Smooth muscle cell (in vitro differentiated cells): Measurements from ENCODE around the gene RNF38. TPM values are rescaled to one million over a fixed set of nuclear protein-coding genes. Genes with fewer than 3 reads are reported as not detected.
"Not testable (repeated sequence)": the region's sequence is repeated elsewhere in the genome, so short reads cannot be mapped to it uniquely, and the experiment has no call there.

Source experiments
- DNase-seq: peaks from one replicate; lab custom pipeline; 2025; ENCODE audit not compliant: unreplicated experiment; lab: John Stamatoyannopoulos, UW
- H2AFZ ChIP-seq: fragments of 200-600 bp; sonication (generic); 2 replicates; pipeline ENCODE4 v1.6.0; 2016; ENCODE audit warnings: antibody characterized with exemption, low read depth, mild to moderate bottlenecking
- H3F3A ChIP-seq: fragments of 200-600 bp; sonication (generic); 2 replicates; pipeline ENCODE4 v1.6.0; 2017; ENCODE audit warnings: antibody characterized with exemption, low read depth
- H3K27ac ChIP-seq: fragments of 200-600 bp; sonication (generic); 2 replicates; pipeline ENCODE4 v1.5.1; 2016; ENCODE audit warnings: low read depth, mild to moderate bottlenecking
- H3K27me3 ChIP-seq: fragments of 200-600 bp; sonication (generic); 2 replicates; pipeline ENCODE4 v1.6.1; 2016; ENCODE audit warnings: low read depth, mild to moderate bottlenecking
- H3K36me3 ChIP-seq: fragments of 200-600 bp; sonication (generic); 2 replicates; pipeline ENCODE4 v1.5.1; 2016; ENCODE audit warnings: low read depth
- H3K4me1 ChIP-seq: fragments of 200-600 bp; sonication (generic); 2 replicates; pipeline ENCODE4 v1.5.1; 2016; ENCODE audit warnings: low read depth
- H3K4me2 ChIP-seq: fragments of 200-600 bp; sonication (generic); 2 replicates; pipeline ENCODE4 v1.6.0; 2016; ENCODE audit warnings: mild to moderate bottlenecking
- H3K4me3 ChIP-seq: fragments of 200-600 bp; sonication (generic); 2 replicates; pipeline ENCODE4 v1.5.1; 2016; ENCODE audit warnings: mild to moderate bottlenecking
- H3K79me2 ChIP-seq: fragments of 200-600 bp; sonication (generic); 2 replicates; pipeline ENCODE4 v1.6.0; 2016; ENCODE audit warnings: low read depth, mild to moderate bottlenecking
- H3K9ac ChIP-seq: fragments of 200-600 bp; sonication (generic); 2 replicates; pipeline ENCODE4 v1.6.0; 2016; ENCODE audit warnings: low read depth
- H3K9me3 ChIP-seq: fragments of 200-600 bp; sonication (generic); replicated peaks from 2 replicates; pipeline ENCODE4 v1.5.1; 2016; ENCODE audit warnings: low read depth
- H4K20me1 ChIP-seq: fragments of 200-600 bp; sonication (generic); 2 replicates; pipeline ENCODE4 v1.6.0; 2016; ENCODE audit warnings: low read depth
- CTCF ChIP-seq: fragments of 200-600 bp; sonication (generic); IDR thresholded peaks from 2 replicates; pipeline ENCODE4 v1.5.1; 2017; ENCODE audit warnings: borderline replicate concordance, mild to moderate bottlenecking, antibody characterized with exemption; ENCODE audit not compliant: insufficient read depth, poor library complexity, severe bottlenecking
- WGBS: methylation state at CpG from one replicate; pipeline ENCODE4 v1.1.7; 2016; ENCODE audit warnings: low lambda C conversion rate; 5-methylcytosine and 5-hydroxymethylcytosine counted together
- polyA plus RNA-seq: library from polyadenylated mRNA; unstranded; fragments of >200 nt; fragmentation: Nextera tagmentation; extraction: Ambion mirVana; gene quantifications from 2 replicates; pipeline ENCODE4 v1.2.1, GENCODE V29; 2016
- total RNA-seq: library from RNA; depleted of rRNA; stranded (reverse); fragments of >200 nt; gene quantifications from 2 replicates; pipeline ENCODE4 v1.2.3, GENCODE V29; 2014

The RNF38 gene
- total and polyA plus RNA-seq, 2 experiments from 2014 or later, result 10.1 to 27.5 TPM

DNA sequence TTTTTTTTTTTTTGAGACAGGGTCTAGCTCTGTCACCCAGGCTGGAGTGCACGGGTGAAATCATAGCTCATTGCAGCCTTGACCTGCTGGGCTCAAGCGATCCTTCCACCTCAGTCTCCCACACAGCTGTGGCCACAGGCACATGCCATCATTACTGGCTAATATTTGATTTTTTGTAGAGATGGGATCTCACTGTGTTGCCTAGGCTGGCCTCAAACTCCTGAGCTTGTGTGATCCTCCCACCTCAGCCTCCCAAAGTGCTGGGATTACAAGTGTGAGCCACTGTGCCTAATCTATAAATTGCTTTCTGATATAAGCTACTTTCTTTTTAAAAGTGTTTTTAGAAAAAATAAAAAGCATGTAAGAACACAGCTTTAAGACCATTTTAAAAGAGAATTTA is 85.3 kb downstream of the RNF38 start:
- Histone ChIP-seq H3K4me1 (peaks cover 5% of the 10 kb centered on the region), H3K27me3 (no peaks in the 10 kb centered on the region), H3F3A (no peaks in the 10 kb centered on the region), H3K4me3 (no peak overlapping the region), H3K9ac (no peak overlapping the region), H3K36me3 (no peaks in the 10 kb centered on the region), H3K4me2 (no peak overlapping the region), H2AFZ (no peak overlapping the region), H3K79me2 (no peaks in the 10 kb centered on the region), H3K9me3 (no peaks in the 10 kb centered on the region), H3K27ac (no peak overlapping the region), H4K20me1 (no peaks in the 10 kb centered on the region)
- no peak for DNase-seq
- TF ChIP-seq CTCF, result no peak
- 77% methylated on average over 2 of the region's 2 CpGs for WGBS

- Histone ChIP-seq H3K4me2 (no peak overlapping the region), H4K20me1 (no peaks in the 10 kb centered on the region), H3K4me1 (no peaks in the 10 kb centered on the region), H3K9ac (no peak overlapping the region), H3F3A (no peaks in the 10 kb centered on the region), H3K4me3 (no peak overlapping the region), H2AFZ (no peak overlapping the region), H3K9me3 (no peaks in the 10 kb centered on the region), H3K27me3 (no peaks in the 10 kb centered on the region), H3K79me2 (no peaks in the 10 kb centered on the region), H3K36me3 (no peaks in the 10 kb centered on the region), H3K27ac (no peak overlapping the region)
- TF ChIP-seq CTCF, result no peak
- WGBS, result 74% methylated on average over 8 of the region's 8 CpGs
- DNase-seq, result no peak
Measured at GRCh38 chr9:36306471-36307306, 93.4 kb downstream of the RNF38 start.

DNA sequence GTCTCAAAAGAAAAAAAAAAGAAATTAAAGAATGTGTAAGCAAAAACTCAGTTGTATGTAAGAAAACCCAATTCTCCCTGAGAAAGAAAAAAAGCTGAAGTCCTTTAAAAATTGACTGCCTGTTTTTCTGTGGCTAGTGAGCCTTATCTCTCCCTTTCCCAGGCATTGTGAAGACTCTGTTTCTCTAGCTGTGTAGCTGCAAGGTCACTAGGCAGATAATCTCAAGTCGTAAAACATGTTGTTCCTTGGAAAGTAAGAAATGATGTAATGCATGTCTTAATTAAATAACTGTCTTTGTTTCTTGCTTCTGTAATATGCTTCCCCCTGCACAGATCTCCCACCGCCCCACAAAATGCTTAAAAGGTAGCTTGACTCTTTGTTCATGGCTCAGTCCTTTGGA is 95.7 kb downstream of the RNF38 start:
- not testable (repeated sequence) for H3K27me3 ChIP-seq, H3K36me3 ChIP-seq, H3K4me2 ChIP-seq, H3K9me3 ChIP-seq, H3K9ac ChIP-seq, H4K20me1 ChIP-seq, H3F3A ChIP-seq, H3K4me1 ChIP-seq, H3K4me3 ChIP-seq, DNase-seq, H2AFZ ChIP-seq, H3K79me2 ChIP-seq, H3K27ac ChIP-seq
- 50% methylated on average over 2 of the region's 2 CpGs for WGBS

DNA sequence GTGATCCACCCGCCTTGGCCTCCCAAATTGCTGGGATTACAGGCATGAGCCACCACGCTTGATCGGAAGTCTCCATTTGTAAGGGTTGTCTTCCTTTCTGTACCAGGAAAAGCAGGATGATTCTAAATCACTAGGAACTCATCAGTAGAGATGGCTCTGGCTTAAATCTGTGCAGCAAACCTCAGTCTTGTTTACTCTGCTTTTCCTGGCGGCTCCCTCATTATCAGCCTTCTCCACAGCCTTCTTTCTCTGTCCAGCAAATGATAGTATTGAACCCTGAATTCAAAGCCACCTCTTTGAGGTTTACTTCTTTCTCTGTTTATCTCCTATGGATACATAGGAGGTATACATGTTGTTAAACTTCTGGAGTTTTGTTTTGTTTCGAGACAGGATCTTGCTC is 98.8 kb downstream of the RNF38 start:
- no peaks in the 10 kb centered on the region for H3F3A ChIP-seq
- no peak overlapping the region for H3K27ac ChIP-seq
- H3K4me3 ChIP-seq, result no peak overlapping the region
- no peaks in the 10 kb centered on the region for H3K27me3 ChIP-seq
- H2AFZ ChIP-seq, result no peak overlapping the region
- no peaks in the 10 kb centered on the region for H4K20me1 ChIP-seq
- no peaks in the 10 kb centered on the region for H3K36me3 ChIP-seq
- H3K4me1 ChIP-seq, result no peaks in the 10 kb centered on the region
- no peak overlapping the region for H3K4me2 ChIP-seq
- WGBS, result 67% methylated on average over 5 of the region's 5 CpGs
- no peak for TF ChIP-seq CTCF
- no peaks in the 10 kb centered on the region for H3K79me2 ChIP-seq
- H3K9ac ChIP-seq, result no peak overlapping the region
- H3K9me3 ChIP-seq, result no peaks in the 10 kb centered on the region
- DNase-seq, result no peak
